ENCODE data around the gene ANKS1B.
A peak's percentile ranks its signal among the peaks of the same experiment; 100 is the strongest.

ANKS1B gene

GRCh38 chr12:99498756-99499155 lies 486.0 kb downstream of the ANKS1B start:
- TF ChIP-seq ZFP30 (CRISPR knock-in tag; IDR thresholded peaks at IDR 0.05) (no peak), TOX (CRISPR knock-in tag; IDR thresholded peaks at IDR 0.05; ENCODE audit: borderline replicate concordance) (no peak), ZFP3 (CRISPR knock-in tag; IDR thresholded peaks at IDR 0.05) (no peak), RARB (CRISPR knock-in tag; IDR thresholded peaks at IDR 0.05) (no peak), PATZ1 (CRISPR knock-in tag; IDR thresholded peaks at IDR 0.05; ENCODE audit: borderline replicate concordance) (no peak), CREB5 (CRISPR knock-in tag; IDR thresholded peaks at IDR 0.05; ENCODE audit: low read depth) (no peak), TSHZ2 (CRISPR knock-in tag; IDR thresholded peaks at IDR 0.05) (no peak), GLIS3 (CRISPR knock-in tag; IDR thresholded peaks at IDR 0.05) (no peak), ZNF565 (CRISPR knock-in tag; conservative IDR thresholded peaks at IDR 0.05; ENCODE audit: low read depth) (no peak)
- TF ChIP-seq, protein P1, sequence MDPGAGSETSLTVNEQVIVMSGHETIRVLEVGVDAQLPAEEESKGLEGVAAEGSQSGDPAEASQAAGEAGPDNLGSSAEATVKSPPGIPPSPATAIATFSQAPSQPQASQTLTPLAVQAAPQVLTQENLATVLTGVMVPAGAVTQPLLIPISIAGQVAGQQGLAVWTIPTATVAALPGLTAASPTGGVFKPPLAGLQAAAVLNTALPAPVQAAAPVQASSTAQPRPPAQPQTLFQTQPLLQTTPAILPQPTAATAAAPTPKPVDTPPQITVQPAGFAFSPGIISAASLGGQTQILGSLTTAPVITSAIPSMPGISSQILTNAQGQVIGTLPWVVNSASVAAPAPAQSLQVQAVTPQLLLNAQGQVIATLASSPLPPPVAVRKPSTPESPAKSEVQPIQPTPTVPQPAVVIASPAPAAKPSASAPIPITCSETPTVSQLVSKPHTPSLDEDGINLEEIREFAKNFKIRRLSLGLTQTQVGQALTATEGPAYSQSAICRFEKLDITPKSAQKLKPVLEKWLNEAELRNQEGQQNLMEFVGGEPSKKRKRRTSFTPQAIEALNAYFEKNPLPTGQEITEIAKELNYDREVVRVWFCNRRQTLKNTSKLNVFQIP (CRISPR knock-in tag; IDR thresholded peaks at IDR 0.05; ENCODE audit: borderline replicate concordance, low read depth): no peak

GRCh38 chr12:99495799-99496198 lies 488.9 kb downstream of the ANKS1B start:
- TF ChIP-seq ZNF8 (CRISPR knock-in tag; IDR thresholded peaks at IDR 0.05) (no peak), ARNTL (CRISPR knock-in tag; IDR thresholded peaks at IDR 0.05; ENCODE audit: borderline replicate concordance, low read depth) (no peak), ISL1 (CRISPR knock-in tag; IDR thresholded peaks at IDR 0.05) (peak; percentile 61), PATZ1 (CRISPR knock-in tag; IDR thresholded peaks at IDR 0.05; ENCODE audit: borderline replicate concordance) (no peak)

More at GRCh38 chr12:99498756-99499155, 486.0 kb downstream of the ANKS1B start:
- ATAC-seq: peak; percentile 96

DNA sequence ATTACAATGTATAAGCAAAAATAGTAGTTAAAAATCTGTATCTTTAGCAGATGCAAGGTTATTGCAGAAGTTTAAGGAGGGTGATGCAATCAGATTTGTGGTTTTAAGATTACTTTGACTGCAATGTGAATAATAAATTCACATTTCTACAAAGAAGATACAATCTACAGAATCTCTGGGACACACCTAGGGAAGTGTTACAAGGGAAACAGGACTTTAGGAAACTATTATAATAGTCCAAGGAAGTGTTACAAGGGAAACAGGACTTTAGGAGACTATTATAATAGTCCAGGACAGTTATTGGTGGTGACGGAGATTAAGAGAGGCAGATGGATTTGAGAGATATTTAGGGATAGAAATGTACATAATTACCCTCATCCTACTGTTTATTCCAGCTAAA lies 491.5 kb downstream of the ANKS1B start:
- no peak for TF ChIP-seq GLIS3 (CRISPR knock-in tag; IDR thresholded peaks at IDR 0.05)
- no peak for TF ChIP-seq SNAI2 (CRISPR knock-in tag; IDR thresholded peaks at IDR 0.05)
- no peak for TF ChIP-seq BACH2 (CRISPR knock-in tag; IDR thresholded peaks at IDR 0.05; ENCODE audit: borderline replicate concordance)
- no peak for TF ChIP-seq RARB (CRISPR knock-in tag; IDR thresholded peaks at IDR 0.05)
- TF ChIP-seq OSR1 (CRISPR knock-in tag; IDR thresholded peaks at IDR 0.05): no peak
- no peak for TF ChIP-seq ZNF565 (CRISPR knock-in tag; conservative IDR thresholded peaks at IDR 0.05; ENCODE audit: low read depth)
- no peak for TF ChIP-seq PATZ1 (CRISPR knock-in tag; IDR thresholded peaks at IDR 0.05; ENCODE audit: borderline replicate concordance)
- no peak for TF ChIP-seq ZNF8 (CRISPR knock-in tag; IDR thresholded peaks at IDR 0.05)
- TF ChIP-seq TCF4 (CRISPR knock-in tag; IDR thresholded peaks at IDR 0.05; ENCODE audit: borderline replicate concordance): no peak
- TF ChIP-seq CSDC2 (CRISPR knock-in tag; IDR thresholded peaks at IDR 0.05): no peak
- no peak for TF ChIP-seq ARNTL (CRISPR knock-in tag; IDR thresholded peaks at IDR 0.05; ENCODE audit: borderline replicate concordance, low read depth)
- ATAC-seq: no peak

More at GRCh38 chr12:99495799-99496198, 488.9 kb downstream of the ANKS1B start:
- ATAC-seq: no peak
